Measurements from ENCODE around the gene FBXL19.

FBXL19 gene

GRCh38 chr16:30989469-30990047, 66.2 kb downstream of the FBXL19 start:
- no peak for DNase-seq (ENCODE audit: low spot score)

GRCh38 chr16:30990105-30990504, 66.7 kb downstream of the FBXL19 start:
- no peak for DNase-seq (ENCODE audit: low spot score)

- no peak for DNase-seq (ENCODE audit: low spot score)
Measured at GRCh38 chr16:30991052-30991451, 67.7 kb downstream of the FBXL19 start.

GRCh38 chr16:30992276-30992780, 69.0 kb downstream of the FBXL19 start:
- DNase-seq (ENCODE audit: low spot score) = no peak

GRCh38 chr16:30992931-30993816, 69.8 kb downstream of the FBXL19 start:
- DNase-seq (ENCODE audit: low spot score) = no peak

- no peak for DNase-seq (ENCODE audit: low spot score)
Measured at GRCh38 chr16:30995927-30996323, 72.6 kb downstream of the FBXL19 start.

GRCh38 chr16:30996324-30996984, 73.1 kb downstream of the FBXL19 start:
- peak; percentile 82 for DNase-seq (ENCODE audit: low spot score)

- DNase-seq (ENCODE audit: low spot score) = peak; percentile 88
Measured at GRCh38 chr16:30996985-30997724, 73.8 kb downstream of the FBXL19 start.

- no peak for DNase-seq (ENCODE audit: low spot score)
Measured at GRCh38 chr16:30997725-30998711, 74.6 kb downstream of the FBXL19 start.

Measured in HuH-7.5 (cell line).